HFF-Myc (cell line): Measurements from ENCODE around the gene RHBDD3.

Source experiments
- DNase-seq: peaks from one replicate; pipeline ENCODE4 v3.0.0-alpha.2; 2011; ENCODE audit warnings: low read depth; ENCODE audit errors: extremely low read depth
- H3K4me3 ChIP-seq: replicated peaks from 2 replicates; pipeline ENCODE4 v1.5.1; 2011; ENCODE audit warnings: low read depth, mild to moderate bottlenecking, control low read depth, low read length
- TF ChIP-seq, protein P1 (sequence below): IDR thresholded peaks from 2 replicates; pipeline ENCODE4 v1.5.1; 2012; ENCODE audit warnings: mild to moderate bottlenecking, low read depth, low read length, control low read depth; ENCODE audit errors: missing control alignments

Gene RHBDD3

DNA sequence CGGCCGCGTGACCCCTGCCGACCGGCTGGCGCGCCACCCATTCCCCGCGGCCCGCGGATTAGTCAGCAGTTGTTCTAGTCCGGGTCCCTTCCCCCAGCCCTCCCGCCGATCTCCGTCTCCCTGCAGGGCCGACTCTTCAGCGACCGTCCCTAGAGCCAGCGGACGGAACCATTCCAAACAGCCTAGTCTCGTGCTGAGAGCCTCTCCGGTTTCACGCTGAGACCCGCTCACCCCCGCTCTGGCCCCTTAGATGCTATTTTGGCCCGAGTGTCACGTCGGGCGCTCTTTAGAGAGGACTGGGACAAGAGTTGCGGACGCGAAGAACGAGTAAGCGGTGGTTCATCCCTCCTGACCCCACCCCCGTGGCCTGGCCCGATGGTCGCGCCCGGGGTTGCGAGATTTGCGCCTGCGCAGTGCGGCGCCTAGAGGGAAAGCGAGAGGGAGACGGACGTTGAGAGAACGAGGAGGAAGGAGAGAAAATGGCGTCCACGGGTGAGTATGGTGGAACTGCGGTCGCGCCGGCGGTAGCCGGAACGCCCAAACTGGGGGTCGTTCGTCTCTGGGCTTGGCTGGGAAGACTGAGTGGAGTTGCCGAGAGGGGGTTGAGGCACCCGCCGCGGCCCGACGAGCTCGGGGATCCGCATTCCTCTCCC is at the start of gene RHBDD3, which contains the start of gene EWSR1:
TSS of gene RHBDD3 (minus strand) at position 124 of the 653 bp plus-strand sequence. CDS start 2,355 bp downstream, outside the sequence.
TSS of gene EWSR1 (plus strand) at position 411 of the 653 bp plus-strand sequence. CDS start at position 480, 69 bp downstream.
- H3K4me3 ChIP-seq, result peak within 1 kb of the TSS; percentile 80
- TF ChIP-seq, protein P1, sequence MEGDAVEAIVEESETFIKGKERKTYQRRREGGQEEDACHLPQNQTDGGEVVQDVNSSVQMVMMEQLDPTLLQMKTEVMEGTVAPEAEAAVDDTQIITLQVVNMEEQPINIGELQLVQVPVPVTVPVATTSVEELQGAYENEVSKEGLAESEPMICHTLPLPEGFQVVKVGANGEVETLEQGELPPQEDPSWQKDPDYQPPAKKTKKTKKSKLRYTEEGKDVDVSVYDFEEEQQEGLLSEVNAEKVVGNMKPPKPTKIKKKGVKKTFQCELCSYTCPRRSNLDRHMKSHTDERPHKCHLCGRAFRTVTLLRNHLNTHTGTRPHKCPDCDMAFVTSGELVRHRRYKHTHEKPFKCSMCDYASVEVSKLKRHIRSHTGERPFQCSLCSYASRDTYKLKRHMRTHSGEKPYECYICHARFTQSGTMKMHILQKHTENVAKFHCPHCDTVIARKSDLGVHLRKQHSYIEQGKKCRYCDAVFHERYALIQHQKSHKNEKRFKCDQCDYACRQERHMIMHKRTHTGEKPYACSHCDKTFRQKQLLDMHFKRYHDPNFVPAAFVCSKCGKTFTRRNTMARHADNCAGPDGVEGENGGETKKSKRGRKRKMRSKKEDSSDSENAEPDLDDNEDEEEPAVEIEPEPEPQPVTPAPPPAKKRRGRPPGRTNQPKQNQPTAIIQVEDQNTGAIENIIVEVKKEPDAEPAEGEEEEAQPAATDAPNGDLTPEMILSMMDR, result no peak
- peak; percentile 71 for DNase-seq

DNA sequence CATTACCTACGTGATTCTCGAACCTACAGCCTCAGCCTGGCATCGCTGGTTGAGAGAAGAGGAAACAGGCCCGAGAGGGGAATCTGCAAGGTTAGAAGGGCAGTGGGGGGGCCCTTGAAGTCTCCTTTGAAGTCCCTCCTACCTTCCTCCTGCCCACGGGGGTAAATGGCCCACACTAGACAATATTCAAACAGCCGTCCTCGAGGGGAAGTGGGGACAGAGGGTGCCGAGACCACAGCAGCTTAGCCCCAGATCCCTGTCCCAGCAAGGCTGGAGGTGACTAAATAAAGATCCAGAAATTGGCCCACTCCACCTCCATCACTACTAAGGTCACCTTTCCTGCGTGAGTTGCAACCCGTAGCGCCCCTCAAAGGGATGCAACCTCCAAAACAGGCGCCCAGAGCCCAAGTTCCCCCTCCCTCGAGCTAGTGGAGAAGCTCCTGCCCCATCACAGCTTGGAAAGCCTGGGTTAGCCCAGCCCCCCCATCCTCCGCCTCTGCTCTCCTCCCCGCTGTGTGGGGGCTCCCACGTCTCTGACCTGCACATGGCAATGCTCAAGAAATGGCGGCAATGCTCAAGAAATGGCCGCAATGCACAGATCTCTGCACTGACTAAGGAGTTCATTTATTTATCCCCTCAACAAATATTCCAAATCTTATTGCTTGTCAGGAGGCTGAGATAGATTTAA is 48.5 kb upstream of the RHBDD3 start:
- no peak for DNase-seq
- H3K4me3 ChIP-seq, result no peak overlapping the region
- TF ChIP-seq, protein P1, result no peak

DNA sequence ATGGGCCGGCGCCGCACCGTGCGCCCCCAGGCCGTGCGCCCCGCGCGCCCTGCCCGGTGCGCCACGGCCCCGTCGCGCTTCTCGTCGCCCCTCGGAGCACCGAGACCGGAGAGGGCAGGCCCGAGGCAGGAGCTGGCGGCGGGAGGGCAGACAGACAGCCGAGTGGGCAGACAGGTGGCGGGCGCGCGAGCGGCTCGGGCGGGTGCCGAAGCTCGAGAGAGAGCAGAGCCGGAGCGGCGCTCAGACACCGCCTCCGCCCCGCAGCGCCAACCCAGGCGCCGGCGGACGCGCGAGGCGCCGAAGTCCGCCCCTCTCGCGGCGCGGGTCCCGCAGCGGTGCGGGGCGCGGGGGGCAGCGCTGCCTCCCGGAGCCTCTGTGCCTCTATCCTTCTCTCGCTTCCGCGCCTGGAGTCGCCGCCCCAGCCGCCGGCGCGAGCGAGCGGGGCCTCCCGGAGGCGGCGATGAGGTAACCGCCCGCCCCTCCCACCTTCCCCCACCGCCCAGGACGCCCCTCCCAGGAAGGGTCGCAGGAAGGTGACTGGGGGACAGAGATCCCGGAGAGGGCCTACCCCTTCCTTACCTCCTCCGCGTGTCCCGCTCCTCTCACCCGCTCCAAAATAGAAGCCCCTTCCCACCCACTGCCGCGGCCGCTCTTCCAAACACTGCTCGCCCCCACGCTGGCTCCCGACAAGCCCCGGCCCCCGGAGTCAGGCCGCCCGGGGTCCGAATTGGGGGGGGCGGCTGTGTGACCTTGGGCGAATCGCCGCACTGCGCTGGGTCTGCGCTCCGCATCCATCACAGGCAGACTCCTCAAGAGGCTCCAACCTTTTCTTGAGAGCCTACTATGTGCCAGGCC is 47.7 kb upstream of the RHBDD3 start, which contains the start of gene RASL10A:
TSS of gene RASL10A (minus strand) at position 412 of the 855 bp plus-strand sequence. CDS start 451 bp downstream, outside the sequence.
- TF ChIP-seq, protein P1, result no peak
- no peak within 1 kb of the TSS for H3K4me3 ChIP-seq
- no peak for DNase-seq

DNA sequence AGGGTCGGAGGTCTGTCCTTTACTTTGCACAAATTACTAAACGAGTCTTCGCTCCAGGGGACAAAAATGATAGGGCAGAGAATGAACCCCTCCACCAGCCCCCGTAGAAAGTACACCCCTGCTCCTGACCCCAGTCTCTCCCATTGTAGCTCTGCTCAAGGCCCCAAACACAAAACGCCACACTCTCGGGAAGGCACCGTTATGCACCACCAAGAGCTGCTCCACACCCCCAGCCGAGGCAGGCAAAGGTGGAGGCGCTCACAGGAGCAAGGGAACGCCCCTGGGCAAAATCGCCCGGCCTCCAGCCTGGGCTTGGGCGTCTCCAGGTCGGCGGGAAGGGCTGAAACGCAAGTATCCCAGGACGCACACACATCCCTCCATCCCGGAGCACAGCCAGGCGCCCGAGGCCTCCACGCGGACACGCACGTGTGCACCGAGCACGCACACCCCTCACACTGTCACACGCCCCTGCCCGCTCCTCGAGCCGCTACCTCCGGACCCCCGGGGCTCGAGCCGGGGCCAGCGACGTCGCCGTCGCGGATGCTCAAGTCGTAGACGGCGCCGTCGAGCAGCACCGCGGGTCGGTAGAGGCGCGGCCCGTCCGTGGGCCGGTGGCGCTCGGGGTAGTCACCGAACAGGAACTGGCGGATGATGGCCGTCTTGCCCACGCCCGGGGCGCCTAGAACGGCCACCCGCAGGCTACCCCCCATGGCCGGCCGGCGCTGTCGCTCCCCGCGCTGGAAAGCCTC is 46.9 kb upstream of the RHBDD3 start:
- DNase-seq, result no peak
- H3K4me3 ChIP-seq, result no peak overlapping the region
- TF ChIP-seq, protein P1, result no peak

DNA sequence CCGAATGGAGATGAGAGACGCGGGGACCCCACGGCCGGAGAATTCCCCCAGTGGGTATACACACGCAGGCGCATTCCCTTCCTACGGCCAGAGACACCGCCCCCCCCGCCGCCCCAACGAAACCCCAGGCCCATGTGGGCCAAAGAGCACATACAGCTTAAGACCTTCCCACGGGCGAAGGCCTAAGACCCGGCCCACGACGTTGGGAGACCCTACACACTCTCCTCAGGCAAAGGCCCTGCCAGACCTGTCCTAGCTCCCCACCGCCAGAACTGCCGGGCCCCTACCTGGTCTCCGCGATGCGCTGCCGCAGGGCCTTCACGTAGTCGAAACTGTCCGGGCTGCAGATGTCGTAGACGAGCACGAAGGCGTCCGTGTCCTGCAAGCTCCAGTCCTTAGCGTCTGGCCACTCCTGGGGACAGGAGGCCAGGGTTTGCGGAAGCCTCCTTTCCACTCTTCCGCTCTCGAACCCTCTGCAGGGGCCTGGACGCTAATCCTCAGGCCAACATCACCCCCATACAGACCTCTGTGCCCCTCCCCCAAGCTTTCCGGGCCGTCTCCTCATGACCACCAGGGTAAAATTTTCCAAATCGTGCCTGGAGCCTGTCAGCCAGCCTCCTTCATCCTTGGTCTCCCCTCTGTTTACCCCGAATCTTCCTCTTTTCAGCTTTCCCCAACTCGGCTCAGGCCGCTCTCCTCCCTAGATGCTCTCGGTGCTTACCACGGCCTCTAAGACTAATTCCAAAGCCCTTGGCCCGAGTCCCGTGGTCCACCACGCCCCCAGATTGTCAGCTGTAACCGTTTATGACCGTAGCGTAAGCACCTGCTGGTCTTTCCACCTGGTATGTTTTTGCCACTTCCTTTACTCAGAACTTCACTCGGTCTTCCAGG is 46.0 kb upstream of the RHBDD3 start:
- DNase-seq, result no peak
- H3K4me3 ChIP-seq, result no peak overlapping the region
- TF ChIP-seq, protein P1, result no peak
